Activated B cell treated with CpG ODN at 0.5 μM for 24 hours (primary cell): ENCODE measurements around the gene CNDP1. TPM values are rescaled to one million over a fixed set of nuclear protein-coding genes. Genes with fewer than 3 reads are reported as not detected.

Experiments
- ATAC-seq: fragments of 200-7000 bp; cut with Tn5 transposase; one replicate; pipeline ENCODE4 v1.10.0; 2021; ENCODE audit warnings: low read depth, mild to moderate bottlenecking, moderate library complexity
- CTCF ChIA-PET: fragments of 350-600 bp; sonication (Branson Sonifier 250); formaldehyde crosslinking; loops from one replicate; lab custom pipeline; 2021; ENCODE audit warnings: antibody characterized with exemption; lab: Charles Lee
- POLR2A ChIA-PET: fragments of 350-600 bp; sonication (Branson Sonifier 250); formaldehyde crosslinking; loops from one replicate; lab custom pipeline; 2021; ENCODE audit warnings: antibody characterized with exemption; lab: Charles Lee
- DNase-seq: peaks from one replicate; pipeline ENCODE4 v3.0.0; 2022
- H3K27ac Mint-ChIP-seq: one replicate; pipeline ENCODE4 v1.8.0; 2020; ENCODE audit warnings: mixed read lengths
- H3K27me3 Mint-ChIP-seq: one replicate; pipeline ENCODE4 v1.8.0; 2021; ENCODE audit warnings: mixed read lengths
- H3K36me3 Mint-ChIP-seq: one replicate; pipeline ENCODE4 v1.8.0; 2021; ENCODE audit warnings: low read depth, mixed read lengths
- H3K4me1 Mint-ChIP-seq: one replicate; pipeline ENCODE4 v1.8.0; 2021; ENCODE audit warnings: mixed read lengths
- H3K4me3 Mint-ChIP-seq: one replicate; pipeline ENCODE4 v1.8.0; 2020; ENCODE audit warnings: mild to moderate bottlenecking, mixed read lengths
- H3K9me3 Mint-ChIP-seq: one replicate; pipeline ENCODE4 v1.8.0; 2020; ENCODE audit warnings: mixed read lengths
- intact Hi-C: fragments of 100-400 bp; cut with micrococcal nuclease; formaldehyde crosslinking; loops from one replicate; pipeline ENCODE4 v1.15.1; 2024
- total RNA-seq: library from RNA; stranded (reverse); gene quantifications from 2 replicates; pipeline ENCODE4 v1.2.3, GENCODE V29; 2022
- TF ChIP-seq, protein P1 (sequence below): fragments of 200-600 bp; IDR thresholded peaks from one replicate; pipeline ENCODE4 v1.8.0; 2022; ENCODE audit warnings: antibody characterized with exemption, mild to moderate bottlenecking

CNDP1 gene
- total RNA-seq, 1 donor from 2014 or later, result 0.33 TPM

DNA sequence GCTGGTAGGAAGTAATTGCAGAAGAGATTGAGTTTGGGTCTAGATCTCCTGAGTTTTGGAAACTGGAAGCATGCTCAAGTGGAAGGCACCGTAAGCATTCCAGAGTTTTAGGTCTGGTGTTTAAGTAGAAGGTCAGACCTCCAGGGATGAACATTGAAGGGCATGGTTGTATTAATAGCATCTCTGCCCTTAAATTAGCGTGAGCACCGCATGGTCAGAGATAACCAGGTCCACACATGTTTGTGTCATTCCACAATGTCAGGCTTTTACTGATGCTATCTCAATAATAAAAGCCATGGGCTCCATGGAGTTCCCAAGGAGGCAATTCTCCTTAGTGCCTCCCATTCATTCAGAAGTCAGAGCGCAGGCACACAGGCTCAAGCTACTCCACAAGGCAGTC, 35.1 kb downstream of the CNDP1 start:
- POLR2A ChIA-PET, result no interaction called here

GRCh38 chr18:74570266-74570665, 36.0 kb downstream of the CNDP1 start:
- intact Hi-C loops, result no loop called here
- peaks cover 11% of the 10 kb centered on the region for H3K27me3 Mint-ChIP-seq

More for the DNA sequence above, 35.1 kb downstream of the CNDP1 start:
- no peak overlapping the region for H3K27ac Mint-ChIP-seq
- no peaks in the 10 kb centered on the region for H3K36me3 Mint-ChIP-seq
- DNase-seq (no peak), ATAC-seq (no peak)
- intact Hi-C loops, result no loop called here
- H3K4me3 Mint-ChIP-seq, result no peak overlapping the region
- CTCF ChIA-PET, result no interaction called here
- peaks cover 11% of the 10 kb centered on the region for H3K27me3 Mint-ChIP-seq
- H3K9me3 Mint-ChIP-seq, result peaks cover 6% of the 10 kb centered on the region
- H3K4me1 Mint-ChIP-seq, result no peaks in the 10 kb centered on the region
- TF ChIP-seq, protein P1, sequence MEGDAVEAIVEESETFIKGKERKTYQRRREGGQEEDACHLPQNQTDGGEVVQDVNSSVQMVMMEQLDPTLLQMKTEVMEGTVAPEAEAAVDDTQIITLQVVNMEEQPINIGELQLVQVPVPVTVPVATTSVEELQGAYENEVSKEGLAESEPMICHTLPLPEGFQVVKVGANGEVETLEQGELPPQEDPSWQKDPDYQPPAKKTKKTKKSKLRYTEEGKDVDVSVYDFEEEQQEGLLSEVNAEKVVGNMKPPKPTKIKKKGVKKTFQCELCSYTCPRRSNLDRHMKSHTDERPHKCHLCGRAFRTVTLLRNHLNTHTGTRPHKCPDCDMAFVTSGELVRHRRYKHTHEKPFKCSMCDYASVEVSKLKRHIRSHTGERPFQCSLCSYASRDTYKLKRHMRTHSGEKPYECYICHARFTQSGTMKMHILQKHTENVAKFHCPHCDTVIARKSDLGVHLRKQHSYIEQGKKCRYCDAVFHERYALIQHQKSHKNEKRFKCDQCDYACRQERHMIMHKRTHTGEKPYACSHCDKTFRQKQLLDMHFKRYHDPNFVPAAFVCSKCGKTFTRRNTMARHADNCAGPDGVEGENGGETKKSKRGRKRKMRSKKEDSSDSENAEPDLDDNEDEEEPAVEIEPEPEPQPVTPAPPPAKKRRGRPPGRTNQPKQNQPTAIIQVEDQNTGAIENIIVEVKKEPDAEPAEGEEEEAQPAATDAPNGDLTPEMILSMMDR, result no peak

DNA sequence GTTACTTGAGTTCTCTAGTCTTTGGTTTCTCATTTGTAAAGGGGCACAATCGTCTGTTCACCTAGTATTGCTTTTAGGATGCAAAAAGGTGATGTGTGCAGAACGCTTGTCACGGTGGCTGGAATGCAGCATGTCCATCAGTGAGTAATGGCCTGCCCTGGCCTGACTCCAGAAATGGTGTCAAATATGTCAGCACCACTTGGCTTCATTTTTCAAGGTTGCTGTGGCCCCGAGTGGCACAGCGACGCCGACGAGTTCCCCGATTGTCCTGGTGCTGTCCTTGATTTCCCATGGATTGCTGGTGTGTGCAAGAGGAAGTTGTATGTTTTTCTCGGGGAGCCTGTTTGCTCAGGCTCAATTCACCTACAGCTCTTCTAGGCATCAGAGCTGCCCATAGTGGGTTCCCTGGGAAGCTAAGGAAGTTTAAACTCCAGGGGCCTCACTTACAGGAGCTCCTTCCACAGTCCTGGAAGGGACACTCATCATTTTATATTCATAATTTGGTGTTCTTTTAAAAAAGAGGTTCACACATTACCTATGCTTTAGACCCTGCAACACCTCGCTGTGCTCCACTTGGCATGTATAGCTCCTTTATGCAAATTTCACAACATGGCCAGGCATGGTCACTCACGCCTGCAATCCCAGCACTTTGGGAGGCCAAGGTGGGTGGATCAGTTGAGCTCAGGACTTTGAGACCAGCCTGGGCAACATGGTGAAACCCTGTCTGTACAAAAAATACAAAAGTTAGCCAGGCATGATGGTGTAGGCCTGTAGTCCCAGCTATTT, 37.8 kb downstream of the CNDP1 start:
- TF ChIP-seq, protein P1, result no peak
- ATAC-seq (no peak), DNase-seq (no peak)
- H3K4me3 Mint-ChIP-seq, result no peak overlapping the region
- H3K36me3 Mint-ChIP-seq, result no peaks in the 10 kb centered on the region
- H3K9me3 Mint-ChIP-seq, result peaks cover 2% of the 10 kb centered on the region
- POLR2A ChIA-PET, result no interaction called here
- H3K27ac Mint-ChIP-seq, result no peak overlapping the region
- CTCF ChIA-PET, result no interaction called here
- intact Hi-C loops, result no loop called here
- H3K4me1 Mint-ChIP-seq, result no peaks in the 10 kb centered on the region
- peaks cover 14% of the 10 kb centered on the region for H3K27me3 Mint-ChIP-seq

More at GRCh38 chr18:74570266-74570665, 36.0 kb downstream of the CNDP1 start:
- DNase-seq, result no peak
- ChIA-PET POLR2A (no interaction called here), CTCF (no interaction called here)
- TF ChIP-seq, protein P1, result no peak
- H3K4me1 Mint-ChIP-seq, result no peaks in the 10 kb centered on the region
- H3K27ac Mint-ChIP-seq, result no peak overlapping the region
- peaks cover 6% of the 10 kb centered on the region for H3K9me3 Mint-ChIP-seq
- no peaks in the 10 kb centered on the region for H3K36me3 Mint-ChIP-seq
- ATAC-seq, result no peak
- H3K4me3 Mint-ChIP-seq, result no peak overlapping the region

- ChIA-PET CTCF (no interaction called here), POLR2A (no interaction called here)
- Mint-ChIP-seq H3K9me3 (no peaks in the 10 kb centered on the region), H3K4me1 (no peaks in the 10 kb centered on the region), H3K36me3 (no peaks in the 10 kb centered on the region), H3K27ac (no peak overlapping the region), H3K4me3 (no peak overlapping the region), H3K27me3 (peaks cover 17% of the 10 kb centered on the region)
- DNase-seq, result no peak
- intact Hi-C loops, result no loop called here
- TF ChIP-seq, protein P1, result no peak
- ATAC-seq, result no peak
Measured at GRCh38 chr18:74573053-74573452, 38.8 kb downstream of the CNDP1 start.

DNA sequence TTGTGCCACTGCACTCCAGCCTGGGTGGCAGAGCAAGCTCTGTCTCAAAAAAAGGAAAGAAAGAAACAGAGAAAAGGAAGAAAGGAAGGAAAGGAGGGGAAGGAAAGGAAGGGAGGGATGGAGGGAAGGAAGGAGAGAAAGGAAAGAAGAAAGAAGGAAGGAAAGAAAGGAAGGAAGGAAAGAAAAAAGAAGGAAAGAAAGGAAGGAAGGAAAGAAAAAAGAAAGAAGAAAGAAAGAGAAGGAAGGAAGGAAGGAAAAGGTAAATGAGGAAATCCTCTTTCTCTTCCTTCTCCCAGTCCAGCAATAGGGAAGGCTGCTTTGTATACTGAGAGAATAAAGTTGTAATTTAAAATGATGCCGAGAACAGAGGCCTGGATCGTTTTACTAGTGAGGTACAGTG, 40.6 kb downstream of the CNDP1 start:
- TF ChIP-seq, protein P1, result no peak
- Mint-ChIP-seq H3K4me1 (no peaks in the 10 kb centered on the region), H3K9me3 (no peaks in the 10 kb centered on the region), H3K27ac (no peak overlapping the region), H3K4me3 (no peak overlapping the region), H3K27me3 (peaks cover 24% of the 10 kb centered on the region), H3K36me3 (no peaks in the 10 kb centered on the region)
- ATAC-seq (no peak), DNase-seq (no peak)
- ChIA-PET CTCF (no interaction called here), POLR2A (no interaction called here)
- intact Hi-C loops, result no loop called here
